Measurements from ENCODE around the gene SOX1. TPM values are rescaled to one million over a fixed set of nuclear protein-coding genes. Genes with fewer than 3 reads are reported as not detected.

SOX1 gene
- total RNA-seq (1 to 10 TPM in 1 of 2 donors, under 1 TPM in 1; 0.99 to 1.6 TPM), polyA plus RNA-seq (ENCODE audit: insufficient read length in 2 of 2) (1 to 10 TPM; 6.7 to 8.0 TPM)
- long read RNA-seq, donor 1, transcript SOX1-201 (1 exons, 2,842 nt) = major isoform, 8 of 8 reads
- long read RNA-seq, donor 1, partial matches to known transcripts = 0 of 8 reads
- long read RNA-seq, donor 1, other reads (novel, unspliced or antisense) = 0 of 8 reads
- long read RNA-seq, donor 2, transcript SOX1-201 (1 exons, 2,842 nt) = major isoform, 16 of 16 reads
- long read RNA-seq, donor 2, partial matches to known transcripts = 0 of 16 reads
- long read RNA-seq, donor 2, other reads (novel, unspliced or antisense) = 0 of 16 reads
- long read RNA-seq, donor 3, transcript SOX1-201 (1 exons, 2,842 nt) = major isoform, 16 of 16 reads
- long read RNA-seq, donor 3, partial matches to known transcripts = 0 of 16 reads
- long read RNA-seq, donor 3, other reads (novel, unspliced or antisense) = 0 of 16 reads
- long read RNA-seq, donor 4 = 0 reads

GRCh38 chr13:112067116-112067741 is at the start of gene SOX1:
SOX1 (plus strand) TSS chr13:112067149; CDS start chr13:112067659, 510 bp downstream.
- H3K27me3 ChIP-seq (ENCODE audit: control insufficient read depth, insufficient read depth, low read length) = peaks cover 77% of the 10 kb centered on the region
- DNase-seq (ENCODE audit: low read depth in 4 of 6, low spot score in 6 of 6) = peak in 2 of 6 donors; percentile 68 to 75
- H3K27ac ChIP-seq (ENCODE audit: low read depth, low read length) = peak within 1 kb of the TSS; percentile 64
- H3K9me3 ChIP-seq (ENCODE audit: control insufficient read depth, insufficient read depth, low read length) = no peaks in the 10 kb centered on the region
- under 1% methylated on average over 62 of the region's 66 CpGs for WGBS (ENCODE audit: insufficient coverage)
- H3K4me3 ChIP-seq (ENCODE audit: low read depth, low read length) = peak within 1 kb of the TSS; percentile 33
- peaks cover 3% of the 10 kb centered on the region for H3K36me3 ChIP-seq (ENCODE audit: control insufficient read depth, insufficient read depth, low read length)
- H3K4me1 ChIP-seq (ENCODE audit: control insufficient read depth, insufficient read depth, low read length) = peaks cover 33% of the 10 kb centered on the region

DNA sequence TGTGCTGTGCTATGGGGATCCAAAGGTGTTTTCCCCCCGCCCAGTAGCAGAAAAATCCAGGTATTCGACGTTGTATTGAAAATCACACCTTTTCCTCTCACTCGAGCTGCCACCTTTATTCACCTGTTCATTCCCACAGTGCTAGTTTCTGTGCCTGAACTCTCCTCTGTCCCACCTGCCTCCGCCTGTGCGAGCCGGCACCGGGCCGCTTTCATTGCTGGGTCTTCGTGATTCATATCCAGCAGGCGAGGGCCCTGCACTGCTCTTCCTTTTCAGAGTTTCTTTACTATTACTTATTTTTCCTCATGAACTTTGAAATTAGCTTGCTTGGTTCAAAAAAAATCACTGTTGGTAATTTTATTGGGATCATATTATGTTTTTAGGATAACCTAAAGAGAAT is 42.4 kb upstream of the SOX1 start:
- H3K4me3 ChIP-seq (ENCODE audit: low read depth, low read length) = no peak overlapping the region
- peaks cover 3% of the 10 kb centered on the region for H3K9me3 ChIP-seq (ENCODE audit: control insufficient read depth, insufficient read depth, low read length)
- no peaks in the 10 kb centered on the region for H3K36me3 ChIP-seq (ENCODE audit: control insufficient read depth, insufficient read depth, low read length)
- 99% methylated on average over 10 of the region's 11 CpGs for WGBS (ENCODE audit: insufficient coverage)
- H3K27ac ChIP-seq (ENCODE audit: low read depth, low read length) = no peak overlapping the region
- no peaks in the 10 kb centered on the region for H3K27me3 ChIP-seq (ENCODE audit: control insufficient read depth, insufficient read depth, low read length)
- H3K4me1 ChIP-seq (ENCODE audit: control insufficient read depth, insufficient read depth, low read length) = no peaks in the 10 kb centered on the region
- no peak for DNase-seq (ENCODE audit: low read depth in 4 of 6, low spot score in 6 of 6)

- 92% methylated on average over 11 of the region's 11 CpGs for WGBS (ENCODE audit: insufficient coverage)
- Histone ChIP-seq H3K36me3 (ENCODE audit: control insufficient read depth, insufficient read depth, low read length) (no peaks in the 10 kb centered on the region), H3K4me1 (ENCODE audit: control insufficient read depth, insufficient read depth, low read length) (no peaks in the 10 kb centered on the region), H3K4me3 (ENCODE audit: low read depth, low read length) (no peak overlapping the region), H3K27ac (ENCODE audit: low read depth, low read length) (no peak overlapping the region), H3K27me3 (ENCODE audit: control insufficient read depth, insufficient read depth, low read length) (no peaks in the 10 kb centered on the region), H3K9me3 (ENCODE audit: control insufficient read depth, insufficient read depth, low read length) (no peaks in the 10 kb centered on the region)
- no peak for DNase-seq (ENCODE audit: low read depth in 4 of 6, low spot score in 6 of 6)
These were observed 39.7 kb upstream of the SOX1 start for GRCh38 chr13:112027250-112027649.

- WGBS (ENCODE audit: insufficient coverage) = 85% methylated on average over 14 of the region's 14 CpGs
- Histone ChIP-seq H3K36me3 (ENCODE audit: control insufficient read depth, insufficient read depth, low read length) (no peaks in the 10 kb centered on the region), H3K4me3 (ENCODE audit: low read depth, low read length) (no peak overlapping the region), H3K27me3 (ENCODE audit: control insufficient read depth, insufficient read depth, low read length) (no peaks in the 10 kb centered on the region), H3K4me1 (ENCODE audit: control insufficient read depth, insufficient read depth, low read length) (no peaks in the 10 kb centered on the region), H3K9me3 (ENCODE audit: control insufficient read depth, insufficient read depth, low read length) (no peaks in the 10 kb centered on the region), H3K27ac (ENCODE audit: low read depth, low read length) (no peak overlapping the region)
- no peak for DNase-seq (ENCODE audit: low read depth in 4 of 6, low spot score in 6 of 6)
These were observed 38.5 kb upstream of the SOX1 start for GRCh38 chr13:112028481-112028880.

GRCh38 chr13:112029143-112029542 is 37.8 kb upstream of the SOX1 start:
- no peaks in the 10 kb centered on the region for H3K9me3 ChIP-seq (ENCODE audit: control insufficient read depth, insufficient read depth, low read length)
- H3K27ac ChIP-seq (ENCODE audit: low read depth, low read length) = no peak overlapping the region
- no peaks in the 10 kb centered on the region for H3K36me3 ChIP-seq (ENCODE audit: control insufficient read depth, insufficient read depth, low read length)
- WGBS (ENCODE audit: insufficient coverage) = 90% methylated on average over 11 of the region's 11 CpGs
- no peaks in the 10 kb centered on the region for H3K4me1 ChIP-seq (ENCODE audit: control insufficient read depth, insufficient read depth, low read length)
- H3K4me3 ChIP-seq (ENCODE audit: low read depth, low read length) = no peak overlapping the region
- H3K27me3 ChIP-seq (ENCODE audit: control insufficient read depth, insufficient read depth, low read length) = no peaks in the 10 kb centered on the region
- DNase-seq (ENCODE audit: low read depth in 4 of 6, low spot score in 6 of 6) = no peak

GRCh38 chr13:112032186-112032993 is 34.6 kb upstream of the SOX1 start:
- H3K4me3 ChIP-seq (ENCODE audit: low read depth, low read length) = no peak overlapping the region
- WGBS (ENCODE audit: insufficient coverage) = 76% methylated on average over 18 of the region's 18 CpGs
- H3K27me3 ChIP-seq (ENCODE audit: control insufficient read depth, insufficient read depth, low read length) = no peaks in the 10 kb centered on the region
- DNase-seq (ENCODE audit: low read depth in 4 of 6, low spot score in 6 of 6) = peak in 1 of 6 donors; percentile 4
- H3K4me1 ChIP-seq (ENCODE audit: control insufficient read depth, insufficient read depth, low read length) = no peaks in the 10 kb centered on the region
- no peak overlapping the region for H3K27ac ChIP-seq (ENCODE audit: low read depth, low read length)
- H3K36me3 ChIP-seq (ENCODE audit: control insufficient read depth, insufficient read depth, low read length) = no peaks in the 10 kb centered on the region
- H3K9me3 ChIP-seq (ENCODE audit: control insufficient read depth, insufficient read depth, low read length) = no peaks in the 10 kb centered on the region

- DNase-seq (ENCODE audit: low read depth in 4 of 6, low spot score in 6 of 6) = peak in 1 of 6 donors; percentile 16
- no peak overlapping the region for H3K27ac ChIP-seq (ENCODE audit: low read depth, low read length)
- H3K4me3 ChIP-seq (ENCODE audit: low read depth, low read length) = no peak overlapping the region
- H3K4me1 ChIP-seq (ENCODE audit: control insufficient read depth, insufficient read depth, low read length) = no peaks in the 10 kb centered on the region
- WGBS (ENCODE audit: insufficient coverage) = 72% methylated on average over 12 of the region's 12 CpGs
- no peaks in the 10 kb centered on the region for H3K27me3 ChIP-seq (ENCODE audit: control insufficient read depth, insufficient read depth, low read length)
- no peaks in the 10 kb centered on the region for H3K36me3 ChIP-seq (ENCODE audit: control insufficient read depth, insufficient read depth, low read length)
- no peaks in the 10 kb centered on the region for H3K9me3 ChIP-seq (ENCODE audit: control insufficient read depth, insufficient read depth, low read length)
These were observed 32.7 kb upstream of the SOX1 start for GRCh38 chr13:112034231-112034630.

- Histone ChIP-seq H3K27ac (ENCODE audit: low read depth, low read length) (no peak overlapping the region), H3K36me3 (ENCODE audit: control insufficient read depth, insufficient read depth, low read length) (no peaks in the 10 kb centered on the region), H3K27me3 (ENCODE audit: control insufficient read depth, insufficient read depth, low read length) (no peaks in the 10 kb centered on the region), H3K4me3 (ENCODE audit: low read depth, low read length) (no peak overlapping the region), H3K9me3 (ENCODE audit: control insufficient read depth, insufficient read depth, low read length) (no peaks in the 10 kb centered on the region), H3K4me1 (ENCODE audit: control insufficient read depth, insufficient read depth, low read length) (no peaks in the 10 kb centered on the region)
- no peak for DNase-seq (ENCODE audit: low read depth in 4 of 6, low spot score in 6 of 6)
- 82% methylated on average over 5 of the region's 6 CpGs for WGBS (ENCODE audit: insufficient coverage)
These were observed 32.1 kb upstream of the SOX1 start for GRCh38 chr13:112034846-112035245.

DNA sequence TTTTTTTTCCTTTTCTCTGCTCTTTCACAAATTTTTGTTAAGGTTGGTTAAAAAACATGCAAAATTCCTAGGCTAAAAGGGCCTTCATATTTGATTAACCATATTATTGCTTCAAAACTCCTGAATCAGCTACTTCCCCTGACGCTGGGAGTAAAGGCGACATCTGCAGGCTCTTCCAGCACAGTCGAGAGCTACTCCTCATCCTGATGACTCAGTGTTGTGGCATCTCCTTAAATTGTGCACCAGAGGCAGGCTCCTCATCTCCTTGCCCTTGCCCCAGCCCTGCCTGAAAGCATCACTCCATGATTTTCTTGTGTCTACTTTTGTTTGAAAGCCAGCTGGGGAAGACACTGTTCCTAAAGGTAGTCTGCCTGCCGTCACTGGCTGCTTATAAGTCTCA is 24.5 kb upstream of the SOX1 start:
- 94% methylated on average over 4 of the region's 4 CpGs for WGBS (ENCODE audit: insufficient coverage)
- Histone ChIP-seq H3K4me3 (ENCODE audit: low read depth, low read length) (no peak overlapping the region), H3K9me3 (ENCODE audit: control insufficient read depth, insufficient read depth, low read length) (peaks cover 2% of the 10 kb centered on the region), H3K27me3 (ENCODE audit: control insufficient read depth, insufficient read depth, low read length) (no peaks in the 10 kb centered on the region), H3K27ac (ENCODE audit: low read depth, low read length) (no peak overlapping the region), H3K4me1 (ENCODE audit: control insufficient read depth, insufficient read depth, low read length) (no peaks in the 10 kb centered on the region), H3K36me3 (ENCODE audit: control insufficient read depth, insufficient read depth, low read length) (no peaks in the 10 kb centered on the region)
- DNase-seq (ENCODE audit: low read depth in 4 of 6, low spot score in 6 of 6) = no peak

Measured in spinal cord (tissue), 10 donors.